Measurements from ENCODE around the gene SELENOM. TPM values are rescaled to one million over a fixed set of nuclear protein-coding genes. Genes with fewer than 3 reads are reported as not detected.
"Not testable (repeated sequence)": the region's sequence is repeated elsewhere in the genome, so short reads cannot be mapped to it uniquely, and the experiment has no call there.

The SELENOM gene
- total RNA-seq, 1 experiment from 2014 or later: 2.0 TPM

- Mint-ChIP-seq H3K9me3 (ENCODE audit: unreplicated experiment) (no peaks in the 10 kb centered on the region), H3K27me3 (ENCODE audit: insufficient read depth, unreplicated experiment) (no peaks in the 10 kb centered on the region), H3K4me1 (ENCODE audit: low read depth, unreplicated experiment) (peaks cover 30% of the 10 kb centered on the region), H3K36me3 (ENCODE audit: insufficient read depth, unreplicated experiment) (peaks cover 38% of the 10 kb centered on the region), H3K27ac (ENCODE audit: unreplicated experiment) (peak overlapping the region; percentile 85), H3K4me3 (ENCODE audit: unreplicated experiment) (peak overlapping the region; percentile 43)
- DNase-seq: peak; percentile 88 to 92
- H3K4me3 ChIP-seq (ENCODE audit: low read depth, low read length): no peak overlapping the region
- no TSS peak for BruUV-seq (replicated peaks)
- intact Hi-C loops (cut with micrococcal nuclease; ENCODE audit: unreplicated experiment): loop anchor here (1.0 kb wide), 1 partner anchor 24 kb away; no protein-coding TSS in a partner anchor
- peaks cover 1% of the 10 kb centered on the region; the same call in 1 of the 2 replicates for H3K36me3 ChIP-seq (ENCODE audit: control insufficient read depth, insufficient read depth, low read length)
- no peaks in the 10 kb centered on the region for H3K9me3 ChIP-seq
- ChIA-PET CTCF (interaction anchor here (0.6 to 1.9 kb wide), 6 partner anchors 15 to 441 kb away, joined by 3 to 10 read pairs (median 7); partner anchors contain the start of genes MORC2, SELENOM and TUG1), POLR2A (interaction anchor here (0.5 to 3.4 kb wide), 6 partner anchors 15 to 487 kb away, joined by 3 to 60 read pairs (median 12); partner anchors contain the start of genes MORC2, PES1 and TUG1)
- H3K27me3 ChIP-seq (replicated peaks; ENCODE audit: control insufficient read depth, insufficient read depth, low read length): no peaks in the 10 kb centered on the region
- peak in 1 of 2 experiments; percentile 13 for TF ChIP-seq CTCF (IDR thresholded peaks at IDR 0.05; ENCODE audit: insufficient read depth in 1 of 2, low read depth in 1 of 2, low read length in 1 of 2, severe bottlenecking in 1 of 2, unreplicated experiment in 1 of 2)
- peaks cover 38% of the 10 kb centered on the region for H3K4me1 ChIP-seq
These were observed 28.2 kb downstream of the SELENOM start for GRCh38 chr22:31079095-31079642.

DNA sequence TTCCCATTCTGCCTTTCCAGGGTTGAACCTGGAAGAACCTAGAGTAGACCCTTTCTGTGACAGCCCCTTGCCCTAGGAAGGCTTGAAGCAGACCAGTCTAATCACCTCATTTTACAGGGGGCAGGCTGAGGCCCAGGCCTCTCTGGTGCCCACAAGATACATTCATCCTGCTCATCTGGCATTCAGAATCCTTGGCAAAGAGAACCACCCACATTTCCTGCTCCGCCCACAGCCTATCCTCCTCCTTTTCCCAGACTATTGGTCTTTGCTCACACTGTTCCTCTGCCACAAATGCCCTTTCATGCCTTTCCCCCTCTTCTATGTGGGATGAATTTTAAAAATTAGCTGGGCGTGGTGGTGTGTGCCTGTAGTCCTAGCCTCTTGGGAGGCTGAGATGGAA is 29.0 kb downstream of the SELENOM start:
- H3K27ac Mint-ChIP-seq (ENCODE audit: unreplicated experiment): peak overlapping the region; percentile 85

DNA sequence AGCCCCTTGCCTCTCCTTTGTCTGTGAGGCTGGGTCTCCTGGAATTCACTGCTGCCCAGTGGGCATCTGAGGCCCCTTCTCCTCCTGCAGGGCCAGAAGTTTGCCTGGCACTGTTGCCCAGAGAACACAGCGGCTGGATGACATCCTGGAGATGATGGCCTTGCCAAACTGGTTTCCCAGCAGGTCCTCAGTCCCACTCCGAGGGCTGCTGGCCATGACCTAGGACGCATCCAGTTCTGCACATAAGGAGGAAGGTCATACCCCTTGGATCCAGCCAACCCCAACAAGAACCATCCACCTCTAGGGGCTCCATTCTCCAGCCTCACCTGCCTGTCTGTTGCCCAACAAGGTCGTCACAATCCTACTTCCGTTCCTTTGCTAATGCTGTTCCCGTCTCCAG is 29.7 kb downstream of the SELENOM start:
- Histone ChIP-seq H3K27me3 (replicated peaks; ENCODE audit: control insufficient read depth, insufficient read depth, low read length) (no peaks in the 10 kb centered on the region), H3K4me1 (peaks cover 31% of the 10 kb centered on the region), H3K4me3 (ENCODE audit: low read depth, low read length) (no peak overlapping the region), H3K9me3 (no peaks in the 10 kb centered on the region), H3K36me3 (ENCODE audit: control insufficient read depth, insufficient read depth, low read length) (no peaks in the 10 kb centered on the region; the same call in 1 of the 2 replicates)
- H3K27ac Mint-ChIP-seq (ENCODE audit: unreplicated experiment): peak overlapping the region; percentile 85
- POLR2A ChIA-PET: no interaction called here
- H3K9me3 Mint-ChIP-seq (ENCODE audit: unreplicated experiment): no peaks in the 10 kb centered on the region
- DNase-seq: no peak
- no TSS peak for BruUV-seq (replicated peaks)
- intact Hi-C loops (cut with micrococcal nuclease; ENCODE audit: unreplicated experiment): no loop called here
- H3K36me3 Mint-ChIP-seq (ENCODE audit: insufficient read depth, unreplicated experiment): peaks cover 30% of the 10 kb centered on the region
- H3K4me3 Mint-ChIP-seq (ENCODE audit: unreplicated experiment): no peak overlapping the region
- peaks cover 25% of the 10 kb centered on the region for H3K4me1 Mint-ChIP-seq (ENCODE audit: low read depth, unreplicated experiment)
- H3K27me3 Mint-ChIP-seq (ENCODE audit: insufficient read depth, unreplicated experiment): no peaks in the 10 kb centered on the region
- no peak for TF ChIP-seq CTCF (IDR thresholded peaks at IDR 0.05; ENCODE audit: insufficient read depth in 1 of 2, low read depth in 1 of 2, low read length in 1 of 2, severe bottlenecking in 1 of 2, unreplicated experiment in 1 of 2)
- CTCF ChIA-PET: no interaction called here

More for the DNA sequence above, 29.0 kb downstream of the SELENOM start:
- H3K36me3 ChIP-seq (ENCODE audit: control insufficient read depth, insufficient read depth, low read length); H3K9me3 ChIP-seq; H3K27me3 ChIP-seq (replicated peaks; ENCODE audit: control insufficient read depth, insufficient read depth, low read length); intact Hi-C loops (cut with micrococcal nuclease; ENCODE audit: unreplicated experiment); H3K9me3 Mint-ChIP-seq (ENCODE audit: unreplicated experiment); H3K4me3 Mint-ChIP-seq (ENCODE audit: unreplicated experiment); H3K4me3 ChIP-seq (ENCODE audit: low read depth, low read length); DNase-seq; H3K27me3 Mint-ChIP-seq (ENCODE audit: insufficient read depth, unreplicated experiment): not testable (repeated sequence)
- peaks cover 38% of the 10 kb centered on the region for H3K36me3 Mint-ChIP-seq (ENCODE audit: insufficient read depth, unreplicated experiment)
- TSS peak; percentile 41 for BruUV-seq (replicated peaks)
- peaks cover 37% of the 10 kb centered on the region for H3K4me1 ChIP-seq
- ChIA-PET CTCF (interaction anchor here (0.8 to 1.9 kb wide), 4 partner anchors 14 to 109 kb away, joined by 6 to 9 read pairs (median 7); partner anchors contain the start of genes MORC2, SELENOM and TUG1), POLR2A (interaction anchor here (0.5 to 3.4 kb wide), 4 partner anchors 14 to 487 kb away, joined by 3 to 60 read pairs (median 17); partner anchors contain the start of genes MORC2, PES1 and TUG1)
- H3K4me1 Mint-ChIP-seq (ENCODE audit: low read depth, unreplicated experiment): peaks cover 30% of the 10 kb centered on the region
